ENCODE measurements around the gene MPZ. TPM values are rescaled to one million over a fixed set of nuclear protein-coding genes. Genes with fewer than 3 reads are reported as not detected.

Gene MPZ
- total RNA-seq, 1 donor from 2014 or later, result 2.6 TPM

DNA sequence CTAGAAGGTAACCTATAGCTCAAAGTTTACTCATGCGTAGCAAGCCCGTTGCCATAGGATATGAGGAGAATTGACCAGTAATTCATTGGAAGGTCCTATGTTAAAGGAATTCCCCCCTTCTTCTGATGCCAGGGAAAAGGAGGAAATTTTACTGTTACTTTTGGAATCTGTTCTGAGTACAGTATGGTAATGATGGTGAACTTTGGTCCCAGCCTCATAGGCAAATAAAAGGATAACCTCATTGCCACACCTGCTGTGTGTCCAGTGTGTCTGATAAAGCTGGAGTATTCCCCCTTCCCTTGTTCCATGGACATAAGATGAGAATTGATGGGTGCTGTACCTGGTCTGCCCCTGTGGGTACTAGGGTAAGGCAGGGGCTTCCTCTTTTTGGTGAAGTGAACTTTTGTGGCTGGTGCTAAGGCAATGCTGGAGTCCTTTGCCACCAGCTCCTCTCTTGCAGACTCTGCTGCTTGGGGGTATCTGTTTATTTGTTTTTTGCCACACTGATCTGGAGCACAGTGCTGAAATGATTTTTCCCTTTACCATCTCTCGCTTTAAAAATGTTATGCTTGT lies 22.2 kb downstream of the MPZ start:
- peaks cover 8% of the 10 kb centered on the region for H3K36me3 Mint-ChIP-seq (ENCODE audit: low read depth, unreplicated experiment)
- no peak overlapping the region for H3K27ac Mint-ChIP-seq (ENCODE audit: unreplicated experiment)
- no peak for DNase-seq (ENCODE audit: low spot score)
- peaks cover 14% of the 10 kb centered on the region for H3K4me1 Mint-ChIP-seq (ENCODE audit: unreplicated experiment)
- no peaks in the 10 kb centered on the region for H3K9me3 Mint-ChIP-seq (ENCODE audit: unreplicated experiment)
- peaks cover 3% of the 10 kb centered on the region for H3K27me3 Mint-ChIP-seq (ENCODE audit: unreplicated experiment)
- TF ChIP-seq, protein P1, sequence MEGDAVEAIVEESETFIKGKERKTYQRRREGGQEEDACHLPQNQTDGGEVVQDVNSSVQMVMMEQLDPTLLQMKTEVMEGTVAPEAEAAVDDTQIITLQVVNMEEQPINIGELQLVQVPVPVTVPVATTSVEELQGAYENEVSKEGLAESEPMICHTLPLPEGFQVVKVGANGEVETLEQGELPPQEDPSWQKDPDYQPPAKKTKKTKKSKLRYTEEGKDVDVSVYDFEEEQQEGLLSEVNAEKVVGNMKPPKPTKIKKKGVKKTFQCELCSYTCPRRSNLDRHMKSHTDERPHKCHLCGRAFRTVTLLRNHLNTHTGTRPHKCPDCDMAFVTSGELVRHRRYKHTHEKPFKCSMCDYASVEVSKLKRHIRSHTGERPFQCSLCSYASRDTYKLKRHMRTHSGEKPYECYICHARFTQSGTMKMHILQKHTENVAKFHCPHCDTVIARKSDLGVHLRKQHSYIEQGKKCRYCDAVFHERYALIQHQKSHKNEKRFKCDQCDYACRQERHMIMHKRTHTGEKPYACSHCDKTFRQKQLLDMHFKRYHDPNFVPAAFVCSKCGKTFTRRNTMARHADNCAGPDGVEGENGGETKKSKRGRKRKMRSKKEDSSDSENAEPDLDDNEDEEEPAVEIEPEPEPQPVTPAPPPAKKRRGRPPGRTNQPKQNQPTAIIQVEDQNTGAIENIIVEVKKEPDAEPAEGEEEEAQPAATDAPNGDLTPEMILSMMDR (IDR thresholded peaks at IDR 0.05; ENCODE audit: unreplicated experiment), result no peak
- no peak overlapping the region for H3K4me3 Mint-ChIP-seq (ENCODE audit: unreplicated experiment)

DNA sequence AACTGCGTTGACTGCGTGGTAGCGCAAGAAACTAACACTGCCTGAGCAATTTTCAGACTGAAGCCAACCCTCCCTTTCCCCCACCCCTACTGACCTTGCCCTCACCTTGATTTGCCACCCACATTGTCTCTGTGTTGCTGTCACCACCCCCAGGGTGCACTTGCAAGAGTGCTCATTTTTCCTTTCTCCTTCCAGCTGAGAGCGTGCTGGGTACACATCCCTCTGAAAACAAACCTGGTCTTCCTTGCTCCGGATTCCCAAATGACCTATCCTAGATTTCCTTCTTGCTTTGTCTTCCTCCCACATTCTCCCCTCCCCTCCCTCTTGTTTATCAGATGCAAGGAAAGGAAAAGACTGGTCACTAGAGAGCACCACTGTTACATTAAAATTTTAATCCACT lies 24.2 kb downstream of the MPZ start:
- TF ChIP-seq, protein P1 (IDR thresholded peaks at IDR 0.05; ENCODE audit: unreplicated experiment), result no peak
- H3K36me3 Mint-ChIP-seq (ENCODE audit: low read depth, unreplicated experiment), result peaks cover 10% of the 10 kb centered on the region
- peaks cover 3% of the 10 kb centered on the region for H3K27me3 Mint-ChIP-seq (ENCODE audit: unreplicated experiment)
- H3K27ac Mint-ChIP-seq (ENCODE audit: unreplicated experiment), result no peak overlapping the region
- H3K4me1 Mint-ChIP-seq (ENCODE audit: unreplicated experiment), result peaks cover 14% of the 10 kb centered on the region
- H3K4me3 Mint-ChIP-seq (ENCODE audit: unreplicated experiment), result no peak overlapping the region
- H3K9me3 Mint-ChIP-seq (ENCODE audit: unreplicated experiment), result no peaks in the 10 kb centered on the region
- no peak for DNase-seq (ENCODE audit: low spot score)

- no peak for DNase-seq (ENCODE audit: low spot score)
- TF ChIP-seq, protein P1 (IDR thresholded peaks at IDR 0.05; ENCODE audit: unreplicated experiment), result no peak
- Mint-ChIP-seq H3K9me3 (ENCODE audit: unreplicated experiment) (no peaks in the 10 kb centered on the region), H3K27ac (ENCODE audit: unreplicated experiment) (no peak overlapping the region), H3K4me1 (ENCODE audit: unreplicated experiment) (peaks cover 14% of the 10 kb centered on the region), H3K36me3 (ENCODE audit: low read depth, unreplicated experiment) (peaks cover 10% of the 10 kb centered on the region), H3K27me3 (ENCODE audit: unreplicated experiment) (peaks cover 6% of the 10 kb centered on the region), H3K4me3 (ENCODE audit: unreplicated experiment) (no peak overlapping the region)
These were observed 24.7 kb downstream of the MPZ start for GRCh38 chr1:161285113-161285512.

GRCh38 chr1:161282991-161283390 lies 26.8 kb downstream of the MPZ start:
- no peak for DNase-seq (ENCODE audit: low spot score)
- Mint-ChIP-seq H3K9me3 (ENCODE audit: unreplicated experiment) (no peaks in the 10 kb centered on the region), H3K27me3 (ENCODE audit: unreplicated experiment) (peaks cover 6% of the 10 kb centered on the region), H3K4me1 (ENCODE audit: unreplicated experiment) (peaks cover 12% of the 10 kb centered on the region), H3K36me3 (ENCODE audit: low read depth, unreplicated experiment) (peaks cover 10% of the 10 kb centered on the region), H3K4me3 (ENCODE audit: unreplicated experiment) (peak overlapping the region; percentile 10), H3K27ac (ENCODE audit: unreplicated experiment) (no peak overlapping the region)
- TF ChIP-seq, protein P1 (IDR thresholded peaks at IDR 0.05; ENCODE audit: unreplicated experiment), result no peak

DNA sequence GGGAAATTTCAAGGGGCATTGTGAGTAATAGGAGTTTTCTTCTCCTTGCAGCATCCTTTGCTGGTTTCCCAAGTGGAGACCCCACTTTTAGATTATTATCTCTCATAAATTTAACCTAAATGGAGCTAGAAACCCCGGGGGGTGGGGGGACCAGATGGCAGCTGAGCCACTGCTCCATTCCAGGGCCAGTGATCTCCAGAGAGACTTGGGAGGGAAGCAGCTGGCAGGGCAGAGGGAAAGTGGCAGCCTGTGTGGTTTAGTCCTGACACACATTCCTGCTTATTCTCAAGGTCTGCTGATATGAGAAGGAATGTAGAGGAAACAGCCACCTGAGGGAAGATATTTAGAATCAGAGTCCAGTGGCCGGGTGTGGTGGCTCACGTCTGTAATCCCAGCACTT lies 34.9 kb downstream of the MPZ start:
- H3K36me3 Mint-ChIP-seq (ENCODE audit: low read depth, unreplicated experiment), result no peaks in the 10 kb centered on the region
- H3K4me3 Mint-ChIP-seq (ENCODE audit: unreplicated experiment), result no peak overlapping the region
- DNase-seq (ENCODE audit: low spot score), result no peak
- no peaks in the 10 kb centered on the region for H3K27me3 Mint-ChIP-seq (ENCODE audit: unreplicated experiment)
- H3K27ac Mint-ChIP-seq (ENCODE audit: unreplicated experiment), result no peak overlapping the region
- TF ChIP-seq, protein P1 (IDR thresholded peaks at IDR 0.05; ENCODE audit: unreplicated experiment), result no peak
- H3K4me1 Mint-ChIP-seq (ENCODE audit: unreplicated experiment), result no peaks in the 10 kb centered on the region
- no peaks in the 10 kb centered on the region for H3K9me3 Mint-ChIP-seq (ENCODE audit: unreplicated experiment)
